Caco-2 (cell line): ENCODE results near the gene ENOX1. TPM values are rescaled to one million over a fixed set of nuclear protein-coding genes. Genes with fewer than 3 reads are reported as not detected.

Experiments
- BruUV-seq: library from RNA; stranded (reverse); fragments of 400-500 nt; replicated peaks from 2 replicates; lab custom pipeline; 2021; lab: Mats Ljungman, UMichigan
- CTCF ChIA-PET: fragments of 300-600 bp; sonication (Branson Sonifier 250); formaldehyde crosslinking; loops from one replicate; lab custom pipeline; 2022; ENCODE audit warnings: antibody characterized with exemption; lab: Charles Lee
- POLR2A ChIA-PET: fragments of 300-600 bp; sonication (Branson Sonifier 250); formaldehyde crosslinking; loops from one replicate; lab custom pipeline; 2022; ENCODE audit warnings: antibody characterized with exemption; lab: Charles Lee
- DNase-seq, 2 experiments: peaks; one replicate each; pipeline versions ENCODE4 v3.0.0 to v3.0.0-alpha.2; 2020 to 2022
- H3K27me3 ChIP-seq: replicated peaks from 2 replicates; pipeline ENCODE4 v1.6.0; 2011; ENCODE audit warnings: low read length; ENCODE audit not compliant: control insufficient read depth, insufficient read depth
- H3K36me3 ChIP-seq: 2 replicates; pipeline ENCODE4 v1.5.1; 2011; ENCODE audit warnings: low read length; ENCODE audit not compliant: control insufficient read depth, insufficient read depth
- H3K4me1 ChIP-seq: fragments of 250-450 bp; sonication (Bioruptor Pico); 2 replicates; pipeline ENCODE4 v1.5.1; 2020; ENCODE audit warnings: mild to moderate bottlenecking
- H3K4me3 ChIP-seq: 2 replicates; pipeline ENCODE4 v1.5.1; 2011; ENCODE audit warnings: low read depth, mild to moderate bottlenecking, control low read depth, low read length
- H3K9me3 ChIP-seq: fragments of 250-450 bp; sonication (Bioruptor Pico); 2 replicates; pipeline ENCODE4 v1.5.1; 2020; ENCODE audit warnings: mild to moderate bottlenecking, moderate library complexity
- H3K27ac Mint-ChIP-seq: one replicate; pipeline ENCODE4 v1.8.0; 2022; ENCODE audit warnings: mixed read lengths; ENCODE audit not compliant: unreplicated experiment
- H3K27me3 Mint-ChIP-seq: one replicate; pipeline ENCODE4 v1.8.0; 2022; ENCODE audit warnings: mixed read lengths; ENCODE audit not compliant: insufficient read depth, unreplicated experiment
- H3K36me3 Mint-ChIP-seq: one replicate; pipeline ENCODE4 v1.8.0; 2022; ENCODE audit warnings: mild to moderate bottlenecking, mixed read lengths; ENCODE audit not compliant: insufficient read depth, unreplicated experiment
- H3K4me1 Mint-ChIP-seq: one replicate; pipeline ENCODE4 v1.8.0; 2022; ENCODE audit warnings: low read depth, mixed read lengths; ENCODE audit not compliant: unreplicated experiment
- H3K4me3 Mint-ChIP-seq: one replicate; pipeline ENCODE4 v1.8.0; 2022; ENCODE audit warnings: mild to moderate bottlenecking, moderate library complexity, mixed read lengths; ENCODE audit not compliant: unreplicated experiment
- H3K9me3 Mint-ChIP-seq: one replicate; pipeline ENCODE4 v1.8.0; 2022; ENCODE audit warnings: mixed read lengths; ENCODE audit not compliant: unreplicated experiment
- intact Hi-C: fragments of 100-400 bp; cut with micrococcal nuclease; formaldehyde crosslinking; loops from one replicate; pipeline ENCODE4 v1.10.0; 2022; ENCODE audit not compliant: unreplicated experiment
- total RNA-seq: library from RNA; stranded (reverse); gene quantifications from 2 replicates; pipeline ENCODE4 v1.2.3, GENCODE V29; 2022
- TF ChIP-seq, protein P1 (sequence below), 2 experiments: fragments of 200-600 bp in 1 of 2; IDR thresholded peaks; 1 replicate in 1 of 2; 2 replicates in 1 of 2; pipeline versions ENCODE4 v1.5.1 to v1.8.0; 2011 to 2022; ENCODE audit warnings: antibody characterized with exemption in 1 of 2, control low read depth in 1 of 2, inconsistent platforms in 1 of 2, low read depth in 1 of 2, low read length in 1 of 2, mild to moderate bottlenecking in 1 of 2, moderate library complexity in 1 of 2; ENCODE audit not compliant: insufficient read depth in 1 of 2, severe bottlenecking in 1 of 2, unreplicated experiment in 1 of 2

Gene ENOX1
- total RNA-seq, 1 experiment from 2014 or later = 9.1 TPM

GRCh38 chr13:43569658-43570057, 217.1 kb downstream of the ENOX1 start:
- CTCF ChIA-PET = interaction anchor here (0.6 kb wide), 1 partner anchor 1349 kb away, joined by 3 read pairs; no protein-coding TSS in a partner anchor
- Mint-ChIP-seq H3K27ac (no peak overlapping the region), H3K4me3 (no peak overlapping the region), H3K9me3 (peaks cover 5% of the 10 kb centered on the region), H3K36me3 (peaks cover 6% of the 10 kb centered on the region), H3K27me3 (no peaks in the 10 kb centered on the region), H3K4me1 (peaks cover 52% of the 10 kb centered on the region)
- Histone ChIP-seq H3K4me3 (no peak overlapping the region), H3K9me3 (no peaks in the 10 kb centered on the region), H3K27me3 (no peaks in the 10 kb centered on the region), H3K36me3 (no peaks in the 10 kb centered on the region), H3K4me1 (peaks cover 64% of the 10 kb centered on the region)
- TF ChIP-seq, protein P1, sequence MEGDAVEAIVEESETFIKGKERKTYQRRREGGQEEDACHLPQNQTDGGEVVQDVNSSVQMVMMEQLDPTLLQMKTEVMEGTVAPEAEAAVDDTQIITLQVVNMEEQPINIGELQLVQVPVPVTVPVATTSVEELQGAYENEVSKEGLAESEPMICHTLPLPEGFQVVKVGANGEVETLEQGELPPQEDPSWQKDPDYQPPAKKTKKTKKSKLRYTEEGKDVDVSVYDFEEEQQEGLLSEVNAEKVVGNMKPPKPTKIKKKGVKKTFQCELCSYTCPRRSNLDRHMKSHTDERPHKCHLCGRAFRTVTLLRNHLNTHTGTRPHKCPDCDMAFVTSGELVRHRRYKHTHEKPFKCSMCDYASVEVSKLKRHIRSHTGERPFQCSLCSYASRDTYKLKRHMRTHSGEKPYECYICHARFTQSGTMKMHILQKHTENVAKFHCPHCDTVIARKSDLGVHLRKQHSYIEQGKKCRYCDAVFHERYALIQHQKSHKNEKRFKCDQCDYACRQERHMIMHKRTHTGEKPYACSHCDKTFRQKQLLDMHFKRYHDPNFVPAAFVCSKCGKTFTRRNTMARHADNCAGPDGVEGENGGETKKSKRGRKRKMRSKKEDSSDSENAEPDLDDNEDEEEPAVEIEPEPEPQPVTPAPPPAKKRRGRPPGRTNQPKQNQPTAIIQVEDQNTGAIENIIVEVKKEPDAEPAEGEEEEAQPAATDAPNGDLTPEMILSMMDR (IDR thresholded peaks at IDR 0.05; ENCODE audit: insufficient read depth in 1 of 2, low read depth in 1 of 2, low read length in 1 of 2, severe bottlenecking in 1 of 2, unreplicated experiment in 1 of 2) = no peak
- no peak for DNase-seq
- no TSS peak for BruUV-seq
- POLR2A ChIA-PET = no interaction called here
- intact Hi-C loops = loop anchor here (5.0 kb wide), 1 partner anchor 218 kb away; the partner anchor contains the start of gene ENOX1

DNA sequence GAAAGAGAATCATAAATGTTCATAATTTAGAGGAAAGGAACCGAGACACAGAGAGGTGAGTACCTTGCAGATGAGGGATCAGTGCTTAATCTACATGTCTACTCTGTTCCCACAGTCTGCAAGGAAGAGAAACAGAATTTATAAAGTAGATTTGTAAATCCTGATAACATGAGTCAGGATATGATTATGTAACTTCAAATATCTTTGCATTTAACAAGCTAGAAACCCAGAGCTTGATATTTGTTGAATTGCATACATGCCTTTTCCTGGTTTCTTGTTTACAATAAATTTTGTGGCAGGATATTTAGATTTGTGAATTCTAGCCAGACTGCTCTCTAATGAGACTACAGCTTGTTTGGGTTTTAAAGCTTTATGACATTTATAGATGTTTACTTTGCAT, 219.2 kb downstream of the ENOX1 start:
- no peaks in the 10 kb centered on the region for H3K27me3 Mint-ChIP-seq

GRCh38 chr13:43564952-43565351, 221.8 kb downstream of the ENOX1 start:
- no peak overlapping the region for H3K4me3 Mint-ChIP-seq
- Histone ChIP-seq H3K9me3 (no peaks in the 10 kb centered on the region), H3K4me3 (no peak overlapping the region), H3K4me1 (peaks cover 30% of the 10 kb centered on the region), H3K27me3 (no peaks in the 10 kb centered on the region), H3K36me3 (no peaks in the 10 kb centered on the region)
- no peak for DNase-seq
- H3K4me1 Mint-ChIP-seq = peaks cover 23% of the 10 kb centered on the region
- POLR2A ChIA-PET = interaction anchor here (0.6 kb wide), 1 partner anchor 15 kb away, joined by 3 read pairs; no protein-coding TSS in a partner anchor
- CTCF ChIA-PET = no interaction called here
- H3K27ac Mint-ChIP-seq = no peak overlapping the region
- no peaks in the 10 kb centered on the region for H3K27me3 Mint-ChIP-seq
- H3K9me3 Mint-ChIP-seq = peaks cover 2% of the 10 kb centered on the region
- BruUV-seq = no TSS peak
- TF ChIP-seq, protein P1 (IDR thresholded peaks at IDR 0.05; ENCODE audit: insufficient read depth in 1 of 2, low read depth in 1 of 2, low read length in 1 of 2, severe bottlenecking in 1 of 2, unreplicated experiment in 1 of 2) = no peak
- H3K36me3 Mint-ChIP-seq = no peaks in the 10 kb centered on the region
- intact Hi-C loops = no loop called here

More for the DNA sequence above, 219.2 kb downstream of the ENOX1 start:
- ChIA-PET CTCF (no interaction called here), POLR2A (no interaction called here)
- BruUV-seq = no TSS peak
- H3K9me3 Mint-ChIP-seq = peaks cover 5% of the 10 kb centered on the region
- TF ChIP-seq, protein P1 (IDR thresholded peaks at IDR 0.05; ENCODE audit: insufficient read depth in 1 of 2, low read depth in 1 of 2, low read length in 1 of 2, severe bottlenecking in 1 of 2, unreplicated experiment in 1 of 2) = no peak
- no peaks in the 10 kb centered on the region for H3K9me3 ChIP-seq
- intact Hi-C loops = no loop called here
- no peaks in the 10 kb centered on the region for H3K36me3 ChIP-seq
- no peak overlapping the region for H3K4me3 Mint-ChIP-seq
- DNase-seq = no peak
- H3K4me3 ChIP-seq = no peak overlapping the region
- H3K27me3 ChIP-seq = no peaks in the 10 kb centered on the region
- peaks cover 42% of the 10 kb centered on the region for H3K4me1 Mint-ChIP-seq
- peaks cover 45% of the 10 kb centered on the region for H3K4me1 ChIP-seq
- no peak overlapping the region for H3K27ac Mint-ChIP-seq
- peaks cover 3% of the 10 kb centered on the region for H3K36me3 Mint-ChIP-seq
